ENCODE data around the gene CCDC138.

Gene CCDC138

GRCh38 chr2:108923736-108924579 is 137.4 kb downstream of the CCDC138 start:
- TF ChIP-seq, protein P1, sequence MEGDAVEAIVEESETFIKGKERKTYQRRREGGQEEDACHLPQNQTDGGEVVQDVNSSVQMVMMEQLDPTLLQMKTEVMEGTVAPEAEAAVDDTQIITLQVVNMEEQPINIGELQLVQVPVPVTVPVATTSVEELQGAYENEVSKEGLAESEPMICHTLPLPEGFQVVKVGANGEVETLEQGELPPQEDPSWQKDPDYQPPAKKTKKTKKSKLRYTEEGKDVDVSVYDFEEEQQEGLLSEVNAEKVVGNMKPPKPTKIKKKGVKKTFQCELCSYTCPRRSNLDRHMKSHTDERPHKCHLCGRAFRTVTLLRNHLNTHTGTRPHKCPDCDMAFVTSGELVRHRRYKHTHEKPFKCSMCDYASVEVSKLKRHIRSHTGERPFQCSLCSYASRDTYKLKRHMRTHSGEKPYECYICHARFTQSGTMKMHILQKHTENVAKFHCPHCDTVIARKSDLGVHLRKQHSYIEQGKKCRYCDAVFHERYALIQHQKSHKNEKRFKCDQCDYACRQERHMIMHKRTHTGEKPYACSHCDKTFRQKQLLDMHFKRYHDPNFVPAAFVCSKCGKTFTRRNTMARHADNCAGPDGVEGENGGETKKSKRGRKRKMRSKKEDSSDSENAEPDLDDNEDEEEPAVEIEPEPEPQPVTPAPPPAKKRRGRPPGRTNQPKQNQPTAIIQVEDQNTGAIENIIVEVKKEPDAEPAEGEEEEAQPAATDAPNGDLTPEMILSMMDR (IDR thresholded peaks at IDR 0.05) = no peak

GRCh38 chr2:108924580-108925251 is 138.1 kb downstream of the CCDC138 start:
- TF ChIP-seq, protein P1 (IDR thresholded peaks at IDR 0.05) = no peak

- TF ChIP-seq, protein P1 (IDR thresholded peaks at IDR 0.05) = no peak
These were observed 138.7 kb downstream of the CCDC138 start for GRCh38 chr2:108925286-108925685.

- TF ChIP-seq, protein P1 (IDR thresholded peaks at IDR 0.05) = no peak
These were observed 139.2 kb downstream of the CCDC138 start for GRCh38 chr2:108925735-108926134.

Data from LNCAP (cell line).